ENCODE measurements around the gene TP53.

TP53 gene

DNA sequence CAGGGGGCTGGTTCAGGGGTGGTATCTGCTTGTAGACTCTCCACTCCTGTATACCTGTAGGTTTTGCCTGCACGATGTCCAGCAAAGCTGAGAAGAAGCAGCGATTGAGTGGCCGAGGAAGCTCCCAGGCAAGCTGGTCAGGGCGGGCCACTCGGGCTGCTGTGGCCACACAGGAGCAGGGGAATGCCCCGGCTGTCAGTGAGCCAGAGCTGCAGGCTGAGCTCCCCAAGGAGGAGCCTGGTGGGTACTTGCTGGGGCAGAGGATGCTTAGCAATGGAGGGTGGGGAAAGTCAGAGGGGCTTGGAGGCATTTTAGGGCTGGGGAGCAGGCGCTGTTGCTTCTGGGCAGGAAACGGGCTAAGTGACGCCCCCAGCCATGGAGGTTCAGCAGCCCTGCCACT is 32.4 kb upstream of the TP53 start:
- TF ChIP-seq, protein P1, sequence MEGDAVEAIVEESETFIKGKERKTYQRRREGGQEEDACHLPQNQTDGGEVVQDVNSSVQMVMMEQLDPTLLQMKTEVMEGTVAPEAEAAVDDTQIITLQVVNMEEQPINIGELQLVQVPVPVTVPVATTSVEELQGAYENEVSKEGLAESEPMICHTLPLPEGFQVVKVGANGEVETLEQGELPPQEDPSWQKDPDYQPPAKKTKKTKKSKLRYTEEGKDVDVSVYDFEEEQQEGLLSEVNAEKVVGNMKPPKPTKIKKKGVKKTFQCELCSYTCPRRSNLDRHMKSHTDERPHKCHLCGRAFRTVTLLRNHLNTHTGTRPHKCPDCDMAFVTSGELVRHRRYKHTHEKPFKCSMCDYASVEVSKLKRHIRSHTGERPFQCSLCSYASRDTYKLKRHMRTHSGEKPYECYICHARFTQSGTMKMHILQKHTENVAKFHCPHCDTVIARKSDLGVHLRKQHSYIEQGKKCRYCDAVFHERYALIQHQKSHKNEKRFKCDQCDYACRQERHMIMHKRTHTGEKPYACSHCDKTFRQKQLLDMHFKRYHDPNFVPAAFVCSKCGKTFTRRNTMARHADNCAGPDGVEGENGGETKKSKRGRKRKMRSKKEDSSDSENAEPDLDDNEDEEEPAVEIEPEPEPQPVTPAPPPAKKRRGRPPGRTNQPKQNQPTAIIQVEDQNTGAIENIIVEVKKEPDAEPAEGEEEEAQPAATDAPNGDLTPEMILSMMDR (conservative IDR thresholded peaks at IDR 0.05; ENCODE audit: low read depth, low read length): no peak
- no peak overlapping the region for H3K4me3 ChIP-seq (ENCODE audit: low read depth, low read length)
- no peak for DNase-seq (ENCODE audit: low read depth)

DNA sequence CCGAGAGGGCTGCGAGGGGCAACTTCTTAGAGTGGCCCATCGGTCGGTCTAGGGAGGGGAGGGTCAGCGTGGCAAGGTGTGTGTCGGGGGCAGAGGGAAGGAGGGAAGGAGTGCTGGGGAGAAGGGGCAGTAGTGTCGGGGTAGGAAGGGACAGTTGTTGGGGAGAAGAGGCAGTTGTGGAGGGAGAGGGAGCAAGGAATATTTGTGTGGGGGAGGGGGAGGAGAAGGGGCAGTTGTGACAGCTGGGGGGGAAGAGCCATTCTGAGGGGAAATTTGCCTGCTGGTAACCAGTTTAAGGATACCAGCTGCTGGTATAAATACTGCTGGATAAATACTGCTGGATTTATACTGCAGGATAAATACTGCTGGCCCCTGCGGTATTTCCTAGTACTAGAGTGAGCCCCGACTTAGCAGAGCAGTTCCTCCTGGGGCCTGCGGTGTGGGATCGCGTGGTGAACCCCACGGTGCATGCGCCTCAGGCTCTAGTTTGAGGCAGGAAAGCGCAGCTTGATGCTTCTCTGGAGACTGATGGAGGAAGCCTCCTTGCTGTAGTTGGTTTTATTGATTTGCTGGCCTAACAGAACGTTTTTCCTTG is 30.6 kb upstream of the TP53 start:
- peak overlapping the region; percentile 71 for H3K4me3 ChIP-seq (ENCODE audit: low read depth, low read length)
- TF ChIP-seq, protein P1 (conservative IDR thresholded peaks at IDR 0.05; ENCODE audit: low read depth, low read length): no peak
- peak; percentile 51 for DNase-seq (ENCODE audit: low read depth)

DNA sequence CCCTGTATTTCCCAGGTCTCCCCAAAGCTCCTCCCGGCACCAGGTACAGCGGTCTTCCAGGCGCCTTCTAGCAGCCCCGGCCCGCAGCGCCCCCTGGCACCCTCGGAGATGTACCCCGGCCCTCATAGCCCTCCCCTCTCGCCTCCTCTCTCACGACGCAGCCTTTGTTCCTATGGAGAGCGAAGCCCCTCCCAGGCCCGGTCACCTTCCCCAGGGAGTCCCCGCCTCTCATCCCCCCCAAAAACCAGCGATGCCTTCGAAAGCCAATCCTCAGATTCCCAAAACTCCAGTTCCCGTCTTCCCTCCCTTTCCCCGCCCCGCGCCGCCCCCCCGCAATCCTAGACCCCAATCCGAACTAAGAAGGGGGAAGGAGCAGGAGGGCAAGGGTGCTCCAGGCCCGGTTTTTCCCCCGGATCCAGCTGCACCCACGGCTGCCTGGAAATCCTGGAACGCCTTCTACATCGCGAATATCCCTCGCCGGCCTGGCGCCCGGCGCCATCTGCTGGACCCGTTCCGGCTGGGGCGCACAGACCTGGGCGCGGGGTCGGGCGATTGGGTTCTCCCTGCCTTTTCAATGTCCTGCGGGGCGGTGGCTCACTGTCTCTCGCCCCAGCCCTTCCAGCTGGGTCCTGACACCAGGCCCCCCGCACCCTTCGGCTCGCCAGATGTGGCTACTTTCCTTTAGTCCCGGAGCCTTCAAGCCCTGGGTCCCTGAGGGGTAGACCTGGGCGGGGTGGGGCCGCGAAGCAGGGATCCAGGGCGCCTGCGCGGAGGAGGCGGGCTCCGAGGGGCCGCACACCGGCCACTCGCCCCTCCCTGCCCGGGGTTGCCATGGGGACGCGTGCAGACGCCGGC is 29.8 kb upstream of the TP53 start, which contains the start of gene DNAH2:
DNAH2 (plus strand) TSS at position 844 of the 855 bp plus-strand sequence. CDS start 1,991 bp downstream, outside the sequence.
- peak within 1 kb of the TSS; percentile 71 for H3K4me3 ChIP-seq (ENCODE audit: low read depth, low read length)
- peak; percentile 84 for DNase-seq (ENCODE audit: low read depth)
- TF ChIP-seq, protein P1 (conservative IDR thresholded peaks at IDR 0.05; ENCODE audit: low read depth, low read length): peak; percentile 60

DNA sequence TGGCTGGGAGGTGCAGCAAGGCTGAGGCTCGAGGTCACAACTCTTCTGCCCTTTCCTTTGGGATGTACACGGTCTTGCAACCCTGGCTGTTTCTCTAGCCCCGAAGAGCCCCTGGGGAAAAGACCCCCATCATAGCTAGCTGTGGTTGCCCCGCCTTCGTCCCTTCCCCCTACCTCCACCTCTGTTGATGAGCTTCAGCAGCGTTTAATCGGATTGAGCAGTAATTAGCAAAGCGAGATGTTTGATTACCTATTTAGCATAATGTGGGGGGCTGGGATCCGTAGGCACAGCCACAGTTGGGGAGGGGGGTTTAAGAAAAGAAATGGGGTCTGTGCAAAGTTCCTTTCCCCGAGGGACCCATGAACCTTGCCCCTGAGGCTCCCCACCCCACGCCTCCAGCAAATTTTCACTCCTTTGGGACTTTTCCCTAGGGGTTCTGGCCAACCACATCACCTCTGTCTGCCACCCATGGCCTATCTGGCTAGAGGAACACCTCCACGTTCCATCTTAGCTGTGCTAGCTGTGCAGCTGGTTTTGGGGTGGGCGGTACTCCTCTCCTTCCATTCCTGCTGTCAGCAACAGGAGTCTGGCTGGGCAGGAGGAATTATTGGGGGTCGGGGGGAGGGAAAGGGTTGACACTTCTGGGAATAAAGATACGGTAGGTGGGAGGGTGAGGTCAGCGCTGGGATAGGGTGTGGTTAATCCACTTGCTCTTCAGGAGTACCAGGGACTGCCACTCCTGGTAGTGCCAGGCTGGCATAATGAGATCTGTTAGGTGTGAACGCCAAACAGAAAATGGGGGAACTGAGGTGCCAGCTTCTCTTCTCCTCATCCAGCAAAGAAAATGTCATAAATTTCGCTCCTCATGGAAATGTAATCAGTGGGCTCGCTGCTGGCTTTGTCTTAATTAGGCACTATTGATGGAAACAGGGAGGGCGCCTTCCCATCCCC is 28.9 kb upstream of the TP53 start:
- DNase-seq (ENCODE audit: low read depth): no peak
- peak overlapping the region; percentile 71 for H3K4me3 ChIP-seq (ENCODE audit: low read depth, low read length)
- TF ChIP-seq, protein P1 (conservative IDR thresholded peaks at IDR 0.05; ENCODE audit: low read depth, low read length): no peak

DNA sequence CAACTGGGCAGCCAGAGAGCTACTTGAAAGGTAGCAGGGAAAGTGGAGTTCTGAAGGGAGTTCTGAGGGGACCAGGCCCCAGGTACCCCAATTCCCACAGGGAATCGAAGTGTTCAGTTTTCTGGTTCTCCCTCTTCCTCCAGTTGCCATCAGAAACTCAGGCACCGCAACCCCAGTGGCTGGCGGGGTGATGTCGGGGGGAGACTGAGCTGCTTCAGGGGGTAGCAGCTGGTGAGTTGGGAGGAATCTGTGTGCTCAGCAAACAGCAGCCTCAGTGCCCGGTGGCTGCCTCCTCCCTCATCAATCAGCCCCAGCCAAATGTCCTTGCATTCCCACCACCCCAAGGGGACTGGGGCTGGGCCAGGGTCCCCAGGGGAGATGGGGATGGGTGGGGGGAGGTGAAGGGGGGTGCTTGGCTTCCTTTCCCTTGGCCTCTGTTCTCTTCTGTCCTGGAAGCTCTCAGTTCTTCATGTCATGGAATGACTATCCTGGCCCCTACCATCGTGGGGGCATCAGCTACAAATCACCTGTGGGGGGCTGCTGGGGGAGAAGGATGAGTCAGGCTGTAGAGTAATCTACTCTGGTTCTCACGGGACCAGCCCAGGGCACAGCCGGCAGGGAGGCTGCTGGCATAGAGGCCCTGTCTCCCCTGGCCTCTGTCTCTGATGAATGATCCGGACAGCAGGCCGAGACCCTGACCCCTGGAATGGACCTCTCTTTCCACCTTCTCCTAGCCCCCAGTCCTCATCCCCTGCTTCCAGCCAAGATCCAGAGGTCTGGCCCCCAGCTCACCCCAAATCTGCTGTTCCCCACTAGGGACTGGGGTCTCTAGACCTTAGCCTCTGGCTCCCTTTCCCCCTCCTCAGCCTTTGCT is 27.7 kb upstream of the TP53 start:
- DNase-seq (ENCODE audit: low read depth): no peak
- no peak overlapping the region for H3K4me3 ChIP-seq (ENCODE audit: low read depth, low read length)
- TF ChIP-seq, protein P1 (conservative IDR thresholded peaks at IDR 0.05; ENCODE audit: low read depth, low read length): no peak

DNA sequence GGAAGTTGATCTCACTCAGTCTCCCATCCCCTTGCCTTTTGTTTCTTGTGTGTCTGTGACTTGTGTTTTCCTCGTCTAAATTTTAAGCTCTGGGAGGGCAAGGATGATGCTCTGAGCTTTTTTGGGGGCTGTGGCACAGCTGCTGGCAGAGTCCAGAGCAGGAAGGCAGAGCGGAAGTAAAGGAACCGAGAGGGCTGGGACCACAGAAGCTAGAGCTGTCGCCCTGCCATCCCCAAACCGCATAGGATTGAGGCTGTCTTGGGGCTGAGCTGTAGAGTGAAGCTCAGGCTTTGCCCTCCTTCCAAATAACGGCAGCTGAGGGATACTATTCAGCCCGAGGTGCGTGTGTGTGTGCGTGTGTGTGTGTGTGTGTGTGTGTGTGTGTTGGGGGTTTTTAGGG is 26.5 kb upstream of the TP53 start:
- no peak overlapping the region for H3K4me3 ChIP-seq (ENCODE audit: low read depth, low read length)
- DNase-seq (ENCODE audit: low read depth): no peak

More for the DNA sequence above, 26.5 kb upstream of the TP53 start:
- TF ChIP-seq, protein P1 (conservative IDR thresholded peaks at IDR 0.05; ENCODE audit: low read depth, low read length): no peak

Data from choroid plexus epithelial cell (primary cell).